ENCODE data around the gene CCDC50. TPM values are rescaled to one million over a fixed set of nuclear protein-coding genes. Genes with fewer than 3 reads are reported as not detected.

Gene CCDC50
- total and polyA plus RNA-seq, 5 donors, result 22.5 to 67.5 (median 50.5) TPM

DNA sequence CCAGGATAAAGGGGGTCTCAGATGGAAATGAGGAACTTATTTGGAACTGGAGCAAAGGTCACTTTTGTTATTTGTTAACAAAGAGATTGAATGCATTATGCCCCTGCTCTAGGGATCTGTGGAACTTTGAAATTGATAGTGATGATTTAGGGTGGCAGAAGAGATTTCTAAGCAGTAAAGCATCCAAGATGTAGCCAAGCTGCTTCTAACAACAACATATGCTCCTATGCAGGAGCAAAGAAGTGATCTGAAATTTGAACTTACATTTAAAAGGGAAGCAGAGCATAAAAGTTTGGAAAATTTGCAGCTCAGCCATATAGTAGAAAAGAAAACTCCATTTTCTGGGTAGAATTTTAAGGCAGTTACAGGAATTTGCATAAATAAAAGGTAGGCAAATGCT is 30.3 kb upstream of the CCDC50 start:
- no peak overlapping the region for H3K27ac ChIP-seq (ENCODE audit: low read length)
- H3K4me1 ChIP-seq (ENCODE audit: control insufficient read depth, insufficient read depth, low read length), result no peaks in the 10 kb centered on the region
- no peak overlapping the region for H3K4me3 ChIP-seq (ENCODE audit: low read length)
- no peak for DNase-seq
- ATAC-seq, result no peak
- H3K9me3 ChIP-seq (ENCODE audit: control insufficient read depth, low read length), result no peaks in the 10 kb centered on the region
- intact Hi-C loops (cut with DNase I), result no loop called here
- H3K27me3 ChIP-seq (ENCODE audit: control insufficient read depth, insufficient read depth), result no peaks in the 10 kb centered on the region

DNA sequence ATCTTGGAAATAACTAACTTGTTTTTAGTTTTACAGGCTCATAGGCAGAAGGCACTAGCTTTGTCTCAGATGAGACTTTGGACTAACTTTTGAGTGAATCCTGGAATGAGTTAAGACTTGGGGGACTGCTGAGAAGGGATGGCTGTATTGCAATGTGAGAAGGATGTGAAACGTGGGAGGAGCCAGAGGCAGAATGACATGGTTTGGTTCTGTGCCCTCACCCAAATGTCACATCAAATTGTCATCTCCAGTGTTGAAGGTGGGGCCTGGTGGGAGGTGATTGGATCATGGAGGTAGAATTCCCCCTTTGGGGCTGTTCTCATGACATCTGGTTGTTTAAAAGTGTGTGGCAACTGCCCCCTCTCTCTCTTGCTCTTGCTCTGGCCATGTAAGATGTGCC is 28.8 kb upstream of the CCDC50 start:
- H3K27me3 ChIP-seq (ENCODE audit: control insufficient read depth, insufficient read depth), result no peaks in the 10 kb centered on the region
- H3K9me3 ChIP-seq (ENCODE audit: control insufficient read depth, low read length), result no peaks in the 10 kb centered on the region
- 80% methylated on average over 1 of the region's 1 CpG for WGBS
- H3K4me3 ChIP-seq (ENCODE audit: low read length), result no peak overlapping the region
- H3K27ac ChIP-seq (ENCODE audit: low read length), result no peak overlapping the region
- intact Hi-C loops (cut with DNase I), result no loop called here
- DNase-seq, result no peak
- no peak for ATAC-seq
- H3K4me1 ChIP-seq (ENCODE audit: control insufficient read depth, insufficient read depth, low read length), result no peaks in the 10 kb centered on the region

DNA sequence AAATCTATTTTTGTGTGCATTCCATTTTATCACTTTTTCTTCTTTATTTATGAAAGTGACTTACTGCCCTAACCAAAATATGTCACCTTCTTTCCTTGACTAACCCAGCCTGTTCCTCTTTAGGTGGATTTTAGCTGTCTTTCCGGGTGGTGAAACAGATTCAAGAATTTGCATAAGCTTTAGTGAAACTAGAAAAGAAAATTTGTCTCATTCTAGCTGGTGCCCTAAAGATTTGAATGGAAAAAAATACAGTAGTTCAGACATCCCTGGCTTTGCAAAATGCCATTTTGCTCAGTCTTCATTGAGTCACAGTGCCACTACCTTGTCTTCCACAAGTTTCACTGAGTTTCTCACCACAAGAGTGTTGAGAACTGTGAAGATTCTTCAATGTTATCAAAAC is 28.2 kb upstream of the CCDC50 start:
- H3K4me1 ChIP-seq (ENCODE audit: control insufficient read depth, insufficient read depth, low read length), result no peaks in the 10 kb centered on the region
- intact Hi-C loops (cut with DNase I), result no loop called here
- no peak for ATAC-seq
- no peak overlapping the region for H3K27ac ChIP-seq (ENCODE audit: low read length)
- H3K4me3 ChIP-seq (ENCODE audit: low read length), result no peak overlapping the region
- DNase-seq, result no peak
- H3K9me3 ChIP-seq (ENCODE audit: control insufficient read depth, low read length), result no peaks in the 10 kb centered on the region
- WGBS, result 89% methylated on average over 1 of the region's 1 CpG
- H3K27me3 ChIP-seq (ENCODE audit: control insufficient read depth, insufficient read depth), result no peaks in the 10 kb centered on the region

DNA sequence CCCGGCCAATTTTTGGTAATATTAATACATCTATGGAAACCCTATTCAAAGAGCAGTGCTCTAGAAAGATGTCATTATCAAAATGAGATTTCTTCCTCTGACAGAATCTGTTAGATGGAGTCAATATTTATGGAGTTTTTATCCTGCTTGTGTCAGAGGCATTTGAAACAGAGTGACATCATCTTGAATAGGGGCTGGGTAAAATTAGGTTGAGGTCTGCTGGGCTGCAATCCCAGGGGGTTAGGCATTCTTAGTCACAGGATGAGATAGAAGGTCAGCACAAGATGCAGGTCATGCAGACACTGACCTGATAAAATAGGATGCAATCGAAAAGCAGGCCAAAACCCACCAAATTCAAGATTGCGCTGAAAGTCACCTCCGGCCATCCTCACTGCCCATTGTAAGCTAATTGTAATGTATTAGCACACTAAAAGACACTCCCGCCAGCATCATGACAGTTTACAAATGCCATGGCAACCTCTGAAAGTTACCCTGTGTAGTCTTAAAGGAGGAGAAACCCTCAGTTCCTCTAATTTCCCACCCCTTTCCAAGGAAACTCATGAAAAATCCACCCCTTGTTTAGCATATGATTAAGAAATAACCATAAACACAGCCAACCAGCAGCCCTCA is 27.3 kb upstream of the CCDC50 start:
- ATAC-seq (no peak), DNase-seq (no peak)
- H3K4me1 ChIP-seq (ENCODE audit: control insufficient read depth, insufficient read depth, low read length), result no peaks in the 10 kb centered on the region
- H3K9me3 ChIP-seq (ENCODE audit: control insufficient read depth, low read length), result no peaks in the 10 kb centered on the region
- intact Hi-C loops (cut with DNase I), result no loop called here
- 93% methylated on average over 5 of the region's 5 CpGs for WGBS
- H3K4me3 ChIP-seq (ENCODE audit: low read length), result no peak overlapping the region
- H3K27me3 ChIP-seq (ENCODE audit: control insufficient read depth, insufficient read depth), result no peaks in the 10 kb centered on the region
- H3K27ac ChIP-seq (ENCODE audit: low read length), result no peak overlapping the region

DNA sequence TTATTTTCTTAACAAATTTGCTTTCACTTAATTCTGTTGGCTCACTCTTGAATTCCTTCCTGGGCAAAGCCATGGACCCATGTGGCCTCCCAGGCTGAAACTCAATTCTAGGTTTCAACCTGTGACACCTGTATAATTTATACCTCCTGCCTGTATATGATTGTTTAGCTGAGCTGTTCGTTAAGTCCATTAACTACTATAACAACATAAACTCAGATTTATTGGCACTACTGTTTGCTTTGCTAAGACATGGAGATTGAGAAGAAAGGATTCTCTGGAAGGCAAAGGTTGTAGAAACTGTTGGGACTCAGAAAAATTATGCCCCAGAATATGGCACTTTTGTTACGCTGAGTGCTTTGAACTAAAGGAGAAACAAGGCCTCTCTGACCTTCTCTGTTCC is 26.7 kb upstream of the CCDC50 start:
- intact Hi-C loops (cut with DNase I), result no loop called here
- H3K4me1 ChIP-seq (ENCODE audit: control insufficient read depth, insufficient read depth, low read length), result no peaks in the 10 kb centered on the region
- no peaks in the 10 kb centered on the region for H3K27me3 ChIP-seq (ENCODE audit: control insufficient read depth, insufficient read depth)
- no peak overlapping the region for H3K4me3 ChIP-seq (ENCODE audit: low read length)
- WGBS, result 95% methylated on average over 2 of the region's 2 CpGs
- ATAC-seq (no peak), DNase-seq (no peak)
- H3K27ac ChIP-seq (ENCODE audit: low read length), result no peak overlapping the region
- H3K9me3 ChIP-seq (ENCODE audit: control insufficient read depth, low read length), result no peaks in the 10 kb centered on the region

DNA sequence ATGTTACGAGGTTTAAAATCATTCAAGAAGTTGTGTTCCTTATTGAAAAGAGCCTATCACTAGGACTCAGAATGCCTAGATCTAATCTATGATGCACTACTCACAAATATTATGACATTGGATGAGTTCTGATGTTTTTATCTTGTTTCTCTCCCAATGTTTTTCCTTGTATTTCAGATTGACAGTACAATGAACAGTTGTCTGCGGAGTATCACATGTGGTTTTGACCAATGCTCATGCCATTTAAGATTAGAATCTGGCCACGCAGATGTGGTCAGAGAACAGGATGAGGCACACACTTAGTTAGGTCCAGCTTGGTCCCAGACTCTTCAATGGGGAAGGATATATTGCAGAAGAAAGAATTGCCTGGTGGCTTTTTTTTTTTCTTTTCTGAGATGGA is 25.6 kb upstream of the CCDC50 start:
- Histone ChIP-seq H3K9me3 (ENCODE audit: control insufficient read depth, low read length) (no peaks in the 10 kb centered on the region), H3K27ac (ENCODE audit: low read length) (no peak overlapping the region), H3K4me1 (ENCODE audit: control insufficient read depth, insufficient read depth, low read length) (no peaks in the 10 kb centered on the region), H3K27me3 (ENCODE audit: control insufficient read depth, insufficient read depth) (no peaks in the 10 kb centered on the region), H3K4me3 (ENCODE audit: low read length) (no peak overlapping the region)
- intact Hi-C loops (cut with DNase I), result no loop called here
- WGBS, result 65% methylated on average over 3 of the region's 3 CpGs
- no peak for ATAC-seq
- DNase-seq, result no peak

DNA sequence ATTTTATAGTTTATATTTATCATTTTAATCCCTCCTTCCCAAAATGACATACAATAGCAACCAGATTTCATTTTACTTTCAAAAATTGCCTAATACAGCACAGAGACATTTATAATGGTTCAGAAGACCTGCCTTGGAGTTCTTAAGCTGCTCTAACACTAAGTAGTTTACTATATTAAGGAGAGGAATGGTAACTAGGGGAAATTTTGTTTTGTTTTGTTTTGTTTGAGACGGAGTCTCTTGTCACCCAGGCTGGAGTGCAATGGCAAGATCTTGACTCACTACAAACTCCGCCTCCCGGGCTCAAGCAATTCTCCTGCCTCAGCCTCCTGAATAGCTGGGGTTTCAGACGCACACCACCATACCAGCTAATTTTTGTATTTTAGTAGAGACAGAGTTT is 22.8 kb upstream of the CCDC50 start:
- no peak for ATAC-seq
- H3K4me1 ChIP-seq (ENCODE audit: control insufficient read depth, insufficient read depth, low read length), result no peaks in the 10 kb centered on the region
- 81% methylated on average over 4 of the region's 4 CpGs for WGBS
- intact Hi-C loops (cut with DNase I), result no loop called here
- no peak overlapping the region for H3K4me3 ChIP-seq (ENCODE audit: low read length)
- no peaks in the 10 kb centered on the region for H3K27me3 ChIP-seq (ENCODE audit: control insufficient read depth, insufficient read depth)
- H3K27ac ChIP-seq (ENCODE audit: low read length), result no peak overlapping the region
- no peak for DNase-seq
- no peaks in the 10 kb centered on the region for H3K9me3 ChIP-seq (ENCODE audit: control insufficient read depth, low read length)

DNA sequence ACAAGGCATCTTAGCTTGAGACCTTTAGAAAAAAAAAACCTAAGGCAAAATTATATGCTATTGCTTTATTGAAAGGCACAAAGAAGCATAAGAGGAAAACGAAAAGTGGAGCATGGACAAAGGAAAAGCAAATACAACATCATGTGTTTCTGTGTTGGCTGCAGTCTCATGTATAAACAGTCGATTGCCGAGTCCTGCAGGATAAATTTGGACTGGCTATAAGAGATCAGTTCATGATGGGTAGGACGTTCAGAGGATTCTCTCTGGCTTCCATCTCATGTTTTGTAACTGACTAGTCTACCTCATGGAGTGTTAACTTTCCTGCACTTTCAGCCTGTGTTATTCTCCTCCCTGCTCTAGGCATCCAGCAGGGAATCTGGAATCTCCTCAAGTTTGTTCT is 21.9 kb upstream of the CCDC50 start:
- Histone ChIP-seq H3K4me1 (ENCODE audit: control insufficient read depth, insufficient read depth, low read length) (no peaks in the 10 kb centered on the region), H3K27me3 (ENCODE audit: control insufficient read depth, insufficient read depth) (no peaks in the 10 kb centered on the region), H3K4me3 (ENCODE audit: low read length) (no peak overlapping the region), H3K27ac (ENCODE audit: low read length) (no peak overlapping the region), H3K9me3 (ENCODE audit: control insufficient read depth, low read length) (no peaks in the 10 kb centered on the region)
- DNase-seq, result no peak
- intact Hi-C loops (cut with DNase I), result no loop called here
- ATAC-seq, result no peak
- 77% methylated on average over 4 of the region's 4 CpGs for WGBS

DNA sequence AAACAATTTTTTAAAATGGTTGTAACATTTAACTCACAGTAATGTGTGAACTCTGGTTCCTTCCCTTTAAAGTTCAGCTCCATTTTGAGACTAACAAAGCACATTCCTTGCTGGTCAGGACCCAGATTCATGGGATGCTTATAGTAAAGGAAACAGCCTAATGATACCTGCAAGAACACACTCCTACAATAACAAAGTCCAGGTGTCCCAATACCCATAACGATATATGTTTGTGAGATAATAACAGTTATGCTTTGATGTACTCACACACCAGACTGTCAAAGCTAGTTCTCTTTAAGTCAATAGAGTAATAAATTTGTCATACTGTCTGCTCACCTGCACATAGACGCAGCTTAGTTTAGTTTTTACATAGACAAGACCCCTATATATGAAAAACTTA is 15.9 kb upstream of the CCDC50 start:
- DNase-seq (no peak), ATAC-seq (no peak)

DNA sequence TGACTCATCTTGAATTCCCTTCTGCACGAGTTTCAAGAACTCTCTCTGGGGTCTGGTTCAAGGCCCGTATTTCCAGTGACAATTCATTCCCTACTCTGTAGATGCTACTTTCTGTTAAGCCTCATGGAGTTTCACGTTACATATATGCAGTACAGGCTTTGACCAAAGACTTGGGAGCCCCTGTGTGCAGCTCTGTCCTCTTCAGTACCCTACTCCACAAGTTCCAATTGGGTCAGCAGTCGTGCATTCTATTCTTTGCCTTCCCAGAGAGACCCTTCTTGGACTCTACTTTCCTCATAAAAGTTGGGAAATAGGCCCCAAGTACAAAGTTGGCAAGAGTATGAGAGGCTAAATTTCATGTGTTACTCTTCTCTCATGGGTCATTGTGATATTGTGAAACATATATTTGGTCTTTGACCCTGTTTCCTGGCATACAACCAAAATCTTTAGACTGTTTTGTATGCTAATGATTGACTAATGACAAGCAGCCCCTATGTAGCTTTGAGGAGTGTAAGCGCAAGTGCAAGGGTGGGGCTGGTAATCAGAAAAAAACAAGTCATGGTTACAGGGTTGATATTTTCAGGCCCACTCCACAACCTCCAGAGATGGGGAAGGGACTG is 15.0 kb upstream of the CCDC50 start:
- Histone ChIP-seq H3K4me1 (ENCODE audit: control insufficient read depth, insufficient read depth, low read length) (no peaks in the 10 kb centered on the region), H3K4me3 (ENCODE audit: low read length) (no peak overlapping the region), H3K27ac (ENCODE audit: low read length) (no peak overlapping the region), H3K9me3 (ENCODE audit: control insufficient read depth, low read length) (no peaks in the 10 kb centered on the region), H3K27me3 (ENCODE audit: control insufficient read depth, insufficient read depth) (no peaks in the 10 kb centered on the region)
- DNase-seq, result no peak
- intact Hi-C loops (cut with DNase I), result no loop called here
- WGBS, result 92% methylated on average over 5 of the region's 5 CpGs
- no peak for ATAC-seq

More for the DNA sequence above, 15.9 kb upstream of the CCDC50 start:
- no peaks in the 10 kb centered on the region for H3K4me1 ChIP-seq (ENCODE audit: control insufficient read depth, insufficient read depth, low read length)
- no peaks in the 10 kb centered on the region for H3K27me3 ChIP-seq (ENCODE audit: control insufficient read depth, insufficient read depth)
- H3K27ac ChIP-seq (ENCODE audit: low read length), result no peak overlapping the region
- intact Hi-C loops (cut with DNase I), result no loop called here
- H3K9me3 ChIP-seq (ENCODE audit: control insufficient read depth, low read length), result no peaks in the 10 kb centered on the region
- no peak overlapping the region for H3K4me3 ChIP-seq (ENCODE audit: low read length)
- 94% methylated on average over 2 of the region's 2 CpGs for WGBS

DNA sequence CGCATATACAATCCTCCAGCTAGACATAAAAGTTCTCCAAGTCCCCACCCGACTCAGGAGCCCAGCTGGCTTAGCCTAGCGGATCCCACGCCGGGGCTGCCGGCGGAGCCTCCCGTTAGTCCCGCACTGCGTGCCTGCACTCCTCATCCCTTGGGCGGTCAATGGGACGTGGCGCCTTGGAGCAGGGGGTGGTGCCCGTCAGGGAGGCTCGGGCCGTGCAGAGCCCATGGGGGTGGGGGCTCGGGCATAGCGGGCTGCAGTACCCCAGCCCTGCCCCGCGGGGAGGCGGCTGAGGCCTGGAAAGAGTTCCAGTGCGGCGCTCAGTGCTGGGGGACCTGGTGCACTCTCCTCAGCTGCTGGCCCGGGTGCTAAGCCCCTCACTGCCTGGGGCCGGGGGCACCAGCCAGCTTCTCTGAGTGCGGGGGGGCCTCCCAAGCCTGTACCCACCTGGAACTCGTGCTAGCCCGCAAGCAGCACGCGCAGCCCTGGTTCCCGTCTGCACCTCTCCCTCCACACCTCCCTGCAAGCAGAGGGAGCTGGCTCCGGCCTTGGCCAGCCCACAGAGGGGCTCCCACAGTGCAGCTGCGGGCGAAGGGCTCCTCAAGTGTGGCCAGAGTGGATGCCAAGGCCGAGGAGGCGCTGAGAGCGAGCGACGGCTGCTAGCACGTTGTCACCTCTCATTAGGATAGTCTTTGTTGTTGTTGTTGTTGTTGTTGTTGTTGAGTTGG is 12.2 kb upstream of the CCDC50 start:
- Histone ChIP-seq H3K4me3 (ENCODE audit: low read length) (no peak overlapping the region), H3K4me1 (ENCODE audit: control insufficient read depth, insufficient read depth, low read length) (no peaks in the 10 kb centered on the region), H3K27ac (ENCODE audit: low read length) (no peak overlapping the region), H3K9me3 (ENCODE audit: control insufficient read depth, low read length) (no peaks in the 10 kb centered on the region), H3K27me3 (ENCODE audit: control insufficient read depth, insufficient read depth) (no peaks in the 10 kb centered on the region)
- intact Hi-C loops (cut with DNase I), result no loop called here
- 97% methylated on average over 40 of the region's 40 CpGs for WGBS
- ATAC-seq (peak in 1 of 2 donors; percentile 52), DNase-seq (peak in 1 of 3 donors; percentile 54)

All from right cardiac atrium (tissue), 5 donors.